COR-L47 (cell line): ENCODE results near the gene TOX2.

ENCODE experiments used
- DNase-seq: peaks from one replicate; lab custom pipeline; 2025; lab: John Stamatoyannopoulos, UW

The TOX2 gene

DNA sequence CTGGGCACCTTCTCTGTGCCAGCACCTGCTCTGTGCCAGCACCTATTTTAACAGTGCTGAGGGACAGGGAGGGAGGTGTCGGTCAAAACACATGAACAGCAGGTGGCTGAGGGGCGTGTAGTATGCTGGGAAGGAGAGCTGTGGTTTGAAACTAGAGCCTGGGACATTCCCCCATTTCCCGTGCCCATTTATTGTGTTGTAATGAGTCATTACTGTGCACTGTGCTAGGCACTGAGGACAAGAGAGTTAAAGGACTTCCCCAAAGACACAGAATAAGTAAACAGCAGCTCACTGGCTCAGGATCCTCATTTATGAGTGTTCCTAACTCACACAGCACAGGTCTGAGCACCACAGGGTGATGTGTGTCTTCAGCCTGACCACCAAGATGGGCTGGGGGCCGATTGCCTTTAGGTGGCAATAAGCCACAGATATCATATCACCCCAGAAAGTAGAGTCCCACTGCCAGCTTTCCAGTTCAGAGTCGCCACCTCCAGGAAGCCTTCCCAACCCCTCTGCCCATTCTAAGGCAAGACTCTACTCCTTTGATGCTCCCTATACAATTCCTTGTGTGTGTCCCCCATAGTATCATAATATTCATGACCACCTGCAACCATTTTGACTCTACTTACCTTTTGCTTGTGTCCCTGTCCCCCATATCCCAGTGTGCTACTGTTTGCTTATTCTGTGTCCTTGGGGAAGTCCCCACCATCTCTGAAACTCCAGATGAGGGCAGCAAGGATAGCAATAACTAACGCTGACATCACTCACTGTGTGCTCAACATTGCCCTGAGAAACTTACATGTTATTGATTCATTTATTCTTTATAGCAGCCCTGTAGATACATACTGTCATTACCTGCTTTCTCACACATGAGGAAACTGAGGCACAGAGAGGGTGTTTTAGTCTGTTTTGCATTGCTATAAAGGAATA, 87.3 kb downstream of the TOX2 start:
- DNase-seq = no peak

DNA sequence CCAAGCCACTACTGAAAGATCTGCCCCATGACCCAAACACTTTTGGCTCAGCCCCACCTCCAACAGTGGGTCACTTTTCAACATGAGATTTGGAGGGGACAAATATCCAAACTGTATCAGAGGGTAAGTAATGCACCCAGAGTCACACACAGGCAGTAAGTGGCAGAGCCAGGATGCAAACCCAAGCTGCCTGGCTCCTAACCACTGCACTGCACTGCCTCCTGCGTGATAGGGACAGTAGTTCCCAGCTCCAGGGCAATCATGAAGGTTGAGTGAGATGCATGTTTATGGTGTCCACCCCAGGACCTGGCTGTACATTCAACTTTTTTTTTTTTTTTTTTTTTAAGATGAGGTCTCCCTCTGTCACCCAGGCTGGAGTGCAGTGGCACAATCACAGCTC, 88.2 kb downstream of the TOX2 start:
- DNase-seq = no peak

DNA sequence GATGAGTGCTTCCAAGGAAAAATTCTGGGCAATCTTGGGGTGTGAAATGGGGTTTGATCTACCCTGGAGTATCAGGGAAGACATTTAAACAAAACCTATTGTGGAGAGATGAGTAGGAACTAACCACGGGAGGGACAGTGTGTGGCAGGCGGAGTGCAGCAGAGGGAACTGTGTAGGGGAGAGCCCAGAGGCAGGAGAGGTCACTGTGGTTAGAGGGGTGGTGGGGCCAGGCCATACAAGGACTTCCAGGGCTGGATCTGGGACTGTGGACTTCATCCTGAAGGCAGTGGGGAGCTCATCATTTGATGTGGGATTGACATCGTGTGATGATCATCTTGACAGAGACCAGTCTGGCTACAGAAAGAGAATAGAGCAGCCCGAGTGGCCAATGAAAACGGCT, 89.0 kb downstream of the TOX2 start:
- DNase-seq = no peak

DNA sequence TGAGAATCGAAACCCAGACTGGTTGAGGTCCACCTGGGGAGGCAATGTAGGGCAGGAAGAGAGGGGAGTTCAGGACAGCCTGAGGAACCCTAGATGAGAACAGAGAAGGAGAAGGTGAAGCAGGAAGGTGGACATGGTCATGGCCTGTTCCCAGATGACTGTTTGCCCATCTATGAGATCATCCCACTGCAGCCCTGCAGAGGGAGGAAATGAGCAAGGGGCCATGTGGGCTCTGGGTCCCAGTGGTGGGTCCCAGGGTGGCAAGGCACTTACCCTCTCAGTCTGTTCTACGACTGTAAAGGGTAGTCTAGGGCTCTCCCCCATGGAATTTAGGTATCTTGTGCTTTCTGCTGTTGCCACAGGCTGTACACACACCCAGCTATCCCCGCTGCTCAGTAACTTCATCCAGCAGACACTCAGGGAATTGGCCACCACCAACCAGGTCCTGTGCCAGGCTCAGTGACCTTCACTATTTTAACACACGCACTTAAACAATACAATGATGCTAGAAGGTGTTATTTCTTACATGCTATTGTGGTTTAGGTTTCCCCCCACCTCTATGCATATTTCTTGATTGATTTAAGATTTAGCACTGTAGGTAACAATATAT, 89.8 kb downstream of the TOX2 start:
- DNase-seq = no peak

DNA sequence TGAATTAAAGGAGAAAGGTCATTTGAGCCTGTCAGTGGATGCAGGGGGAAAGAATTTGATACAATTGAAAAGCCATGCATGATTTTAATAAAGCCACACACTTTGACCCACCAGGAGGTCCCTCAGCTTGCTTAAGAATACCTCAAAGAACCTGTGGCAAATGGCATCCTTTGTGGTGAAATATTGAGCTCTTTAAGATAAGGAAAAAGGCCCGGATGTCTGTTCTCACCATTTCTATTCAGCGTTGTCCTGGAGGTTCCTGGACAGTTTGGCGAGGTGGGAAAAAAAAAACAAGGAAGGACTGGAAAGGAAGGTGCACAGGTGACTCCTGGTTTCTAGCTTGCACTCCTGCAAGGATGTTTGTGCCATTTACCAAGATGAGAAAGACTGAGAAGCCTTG, 91.0 kb downstream of the TOX2 start:
- DNase-seq = no peak

DNA sequence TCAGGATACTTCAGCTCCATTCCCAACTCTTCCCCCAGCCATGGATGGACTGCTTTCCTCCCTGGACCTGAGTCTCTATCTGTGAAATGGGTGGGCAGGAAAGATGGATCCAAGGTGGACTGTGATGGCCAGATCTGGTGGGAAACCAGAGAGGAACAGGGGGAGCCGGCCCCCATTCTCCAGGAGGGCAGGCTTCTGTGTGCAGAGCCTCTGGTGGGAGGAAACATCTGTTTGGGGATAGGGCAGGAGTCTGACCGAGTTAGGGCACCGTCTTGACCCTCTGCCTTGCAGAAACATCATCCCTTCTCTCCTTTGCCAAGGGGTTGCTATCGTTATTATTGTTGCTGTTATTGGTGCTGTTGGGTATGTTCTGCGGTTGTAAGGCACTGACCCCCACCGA, 91.5 kb downstream of the TOX2 start:
- DNase-seq = no peak

DNA sequence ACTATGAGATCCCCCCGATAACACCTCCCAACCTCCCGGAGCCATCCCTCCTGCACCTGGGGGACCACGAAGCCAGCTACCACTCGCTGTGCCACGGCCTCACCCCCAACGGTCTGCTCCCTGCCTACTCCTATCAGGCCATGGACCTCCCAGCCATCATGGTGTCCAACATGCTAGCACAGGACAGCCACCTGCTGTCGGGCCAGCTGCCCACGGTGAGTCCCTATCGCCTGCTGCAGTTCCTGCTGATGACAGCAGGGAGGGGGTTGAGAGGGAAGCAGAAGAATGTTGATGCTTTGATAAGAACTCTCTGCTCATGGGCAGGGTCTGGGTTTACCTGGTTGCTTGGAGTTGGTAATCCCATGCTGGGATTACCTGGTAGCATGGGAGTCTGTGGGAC, 91.9 kb downstream of the TOX2 start:
- DNase-seq = no peak

DNA sequence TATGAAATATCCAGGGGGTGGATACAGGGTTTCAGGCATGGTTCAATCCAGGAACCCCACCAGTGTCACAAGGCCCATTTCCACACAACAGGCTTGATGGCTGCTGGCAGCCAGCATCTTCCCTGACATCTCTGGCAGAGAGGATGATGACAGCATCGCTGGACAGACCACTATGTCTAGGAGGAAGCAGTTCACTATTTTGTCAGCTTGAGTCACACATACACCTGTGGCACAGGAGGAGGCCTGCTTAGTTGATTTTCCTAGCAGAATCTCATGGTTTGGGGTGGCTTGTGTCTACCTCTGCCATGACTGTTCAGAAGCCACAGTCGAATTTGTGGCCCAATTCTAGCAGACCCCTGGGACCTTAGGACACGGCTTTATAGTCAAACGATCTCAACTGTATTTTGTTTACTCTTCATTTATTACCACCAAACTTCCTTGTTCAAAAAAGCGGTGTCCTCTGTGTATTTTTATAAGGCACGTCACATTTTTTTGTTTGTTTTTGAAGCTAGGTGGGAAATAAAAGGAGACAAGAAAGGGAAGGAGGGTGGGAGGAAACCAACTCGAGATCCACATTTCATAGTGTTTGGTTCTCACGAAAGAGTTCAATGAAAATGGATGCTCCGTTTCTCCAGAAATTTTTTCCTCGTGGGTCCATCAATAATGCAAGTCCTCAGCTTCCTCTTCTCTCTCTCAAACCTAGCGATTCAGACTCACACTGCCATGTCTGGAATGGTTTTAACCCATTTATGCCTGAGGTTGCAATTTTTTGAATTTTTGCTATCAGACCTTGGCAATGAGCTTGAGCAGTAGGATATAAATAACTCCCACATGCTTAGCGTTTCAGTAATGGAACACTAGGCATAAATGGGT, 94.4 kb downstream of the TOX2 start:
- no peak for DNase-seq

DNA sequence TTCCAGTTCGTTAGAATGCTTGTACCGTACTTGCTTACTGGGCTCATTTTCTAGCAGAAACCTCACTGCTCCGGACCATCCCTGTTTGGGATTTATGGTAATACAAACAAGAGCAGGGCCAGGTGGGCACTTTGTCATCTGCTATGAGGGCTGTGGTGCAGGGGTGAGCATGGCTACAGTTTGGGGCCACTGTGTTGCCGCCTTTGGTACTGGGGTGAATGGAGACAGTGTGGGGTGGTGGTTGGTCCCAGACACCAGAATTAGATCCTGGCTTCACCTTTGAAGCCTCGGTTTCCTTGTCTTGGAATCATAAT, 95.0 kb downstream of the TOX2 start:
- DNase-seq = no peak

DNA sequence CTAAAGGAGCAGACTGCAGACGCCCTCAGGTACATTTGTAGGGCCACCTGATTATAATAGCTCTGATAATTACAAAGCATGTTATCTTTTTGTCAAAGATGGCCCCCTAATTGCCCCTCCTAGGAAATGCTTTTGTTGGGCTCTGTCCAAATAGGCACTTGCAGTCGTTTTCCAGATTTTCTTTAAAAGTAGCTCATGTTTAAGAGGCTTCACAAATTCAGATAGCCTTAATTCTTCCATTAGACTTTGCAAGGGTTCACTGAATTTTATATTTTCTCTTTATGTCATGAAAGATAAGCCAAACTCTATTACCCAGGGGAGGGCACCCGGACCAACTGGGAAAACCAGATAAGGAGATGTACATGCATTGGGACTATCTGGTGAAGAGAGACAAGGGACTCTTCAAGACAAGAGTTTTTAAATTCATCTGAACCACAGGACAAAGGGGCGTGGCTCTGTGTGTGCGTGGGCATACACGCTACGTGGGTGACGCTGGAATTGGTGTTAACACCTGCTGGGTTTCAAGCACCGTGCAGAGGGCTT, 95.6 kb downstream of the TOX2 start:
- no peak for DNase-seq

DNA sequence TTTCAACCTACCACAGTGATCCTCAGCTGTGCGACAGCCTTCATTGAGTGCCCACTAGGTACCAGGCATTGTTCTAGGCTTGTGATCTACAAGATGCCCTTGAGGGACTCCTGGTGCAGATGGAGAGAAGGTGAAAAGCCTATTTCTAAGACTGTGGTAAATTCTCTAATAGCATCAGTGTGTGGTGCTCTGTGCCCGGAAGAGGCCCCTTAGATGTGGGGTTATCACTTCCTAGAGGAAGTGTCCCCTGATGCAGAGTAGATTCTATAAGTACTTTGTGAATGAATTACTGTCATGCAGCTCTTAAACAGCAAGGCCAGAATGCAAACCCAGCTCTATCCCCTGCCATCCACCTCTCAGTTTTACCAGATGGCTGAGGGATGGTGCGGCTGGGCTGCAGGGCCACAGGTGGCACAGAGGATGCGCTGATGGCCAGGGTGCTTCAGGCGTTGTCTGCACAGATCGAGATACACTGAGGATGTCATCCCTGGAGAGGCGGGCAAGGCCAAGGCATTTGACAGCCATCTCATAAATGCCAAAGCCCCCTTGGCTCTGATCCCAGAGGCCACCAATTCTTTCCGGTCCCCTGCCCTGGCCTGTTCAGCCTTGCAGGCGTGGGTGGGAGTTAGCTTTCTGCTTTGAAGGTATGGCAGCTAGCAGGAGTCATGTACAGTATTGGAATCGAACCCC, 96.7 kb downstream of the TOX2 start:
- DNase-seq = no peak

DNA sequence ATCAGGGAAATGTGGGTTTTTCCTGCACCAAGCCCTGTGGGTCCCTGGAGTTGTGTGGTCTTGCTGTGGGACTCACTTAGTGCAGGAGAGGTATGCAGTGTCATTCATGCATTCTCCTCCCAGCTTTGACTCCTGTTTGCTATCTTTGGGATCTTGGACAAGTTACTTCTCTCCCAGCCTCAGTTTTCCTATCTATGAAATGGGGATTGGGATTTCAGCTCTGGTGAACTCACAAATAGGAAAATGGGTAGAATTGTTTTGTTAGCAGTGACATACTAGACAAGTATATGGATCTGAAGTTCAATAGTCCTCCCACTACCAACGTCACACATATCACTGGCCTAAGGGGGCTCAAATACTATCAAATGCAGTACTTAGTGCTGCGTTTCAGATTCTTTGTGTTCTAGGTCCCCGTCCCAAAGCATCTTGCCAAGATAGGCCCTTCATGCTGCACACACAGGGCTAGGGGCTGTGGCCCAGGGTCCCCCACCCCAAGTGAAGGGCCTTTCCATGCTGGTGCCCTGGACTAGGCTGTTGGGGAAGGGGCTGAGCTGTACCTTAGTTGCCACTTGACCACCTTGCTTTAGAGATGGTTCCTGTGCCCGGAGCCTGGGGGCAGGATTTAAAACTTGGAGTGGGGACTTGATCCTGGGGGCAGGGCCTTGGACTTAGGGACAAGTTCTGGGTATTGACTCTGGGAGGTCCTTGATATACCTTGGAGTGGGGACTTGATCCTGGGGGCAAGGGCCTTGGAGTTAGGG, 98.0 kb downstream of the TOX2 start:
- DNase-seq = no peak

DNA sequence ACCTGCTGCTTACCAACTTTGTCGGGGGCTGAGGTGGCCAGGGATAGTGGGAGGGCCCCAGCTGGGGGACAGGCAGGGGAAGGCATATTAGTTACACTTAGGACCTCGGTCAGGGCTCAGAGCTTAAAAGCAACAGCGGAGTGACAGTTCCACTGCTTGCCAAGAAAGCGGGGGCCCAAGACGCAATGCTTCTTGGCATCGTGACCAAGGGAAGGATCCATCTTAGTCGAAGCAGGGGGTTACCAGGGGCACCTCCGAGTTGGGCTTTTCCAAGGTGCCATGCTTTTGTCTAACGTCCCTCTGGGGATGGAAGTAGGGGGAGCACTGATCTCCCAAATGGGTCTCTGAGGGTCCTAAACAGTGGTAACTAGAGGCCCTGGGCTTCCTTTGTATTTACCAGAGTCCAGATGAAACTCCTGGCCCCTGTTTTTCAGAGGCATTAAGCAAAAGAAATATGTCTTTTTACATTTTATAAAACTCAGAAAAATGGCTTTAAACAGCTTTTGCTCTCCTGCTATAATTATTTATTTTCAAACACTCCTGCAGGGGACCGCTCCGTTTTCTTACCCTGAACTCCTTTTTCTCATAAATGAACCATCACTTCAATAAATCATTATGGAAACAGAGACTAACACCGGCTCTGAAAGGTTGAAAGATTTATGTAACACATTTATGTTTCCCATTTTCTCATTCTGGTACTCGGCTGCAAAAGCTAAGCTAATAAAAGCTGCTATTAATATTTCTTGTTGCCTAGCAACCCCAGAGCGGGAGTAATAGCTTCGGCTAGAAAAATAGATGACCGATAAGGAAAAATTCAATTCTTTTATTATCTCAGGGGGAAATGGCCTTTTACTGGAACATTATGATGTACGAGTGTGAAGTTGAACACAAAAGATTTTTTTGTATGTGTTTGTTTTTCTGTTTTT, 100.4 kb downstream of the TOX2 start:
- DNase-seq = no peak

DNA sequence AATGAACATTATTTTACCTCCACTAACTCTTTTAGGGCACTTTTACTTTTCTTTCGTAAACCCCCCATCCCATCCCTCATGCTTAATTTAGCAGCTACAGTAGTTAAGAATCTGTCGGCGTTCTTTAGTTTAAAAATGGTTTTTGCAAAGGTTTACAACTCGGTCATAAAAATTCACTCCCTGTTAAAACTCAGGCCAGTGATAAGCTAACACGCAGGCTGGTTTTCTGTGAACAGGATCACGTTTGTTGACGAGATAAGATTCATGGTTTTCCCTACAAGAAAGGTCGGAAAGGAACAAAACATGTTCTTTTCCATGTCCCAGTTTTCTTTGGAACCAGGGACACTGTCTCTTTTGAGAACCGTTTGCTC, 101.1 kb downstream of the TOX2 start:
- DNase-seq = no peak

DNA sequence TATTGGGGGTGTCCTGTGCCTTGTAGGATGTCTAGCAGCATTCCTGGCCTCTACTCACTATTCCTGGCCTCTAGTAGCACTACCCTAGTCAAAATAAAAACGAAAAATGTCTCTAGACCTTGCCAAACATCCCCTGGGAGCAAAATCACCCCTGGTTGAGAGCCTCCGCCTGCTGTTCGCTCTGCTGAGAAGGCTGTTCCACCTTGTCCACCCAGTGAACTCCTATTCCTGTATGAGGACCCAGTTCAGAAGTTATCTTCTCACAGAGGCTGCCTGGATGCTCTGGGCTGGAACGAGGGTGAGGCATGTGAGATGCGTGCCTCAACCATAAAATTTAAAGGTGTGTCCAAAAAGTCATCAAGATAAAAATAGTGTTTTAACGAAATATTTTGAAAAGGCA, 101.9 kb downstream of the TOX2 start:
- DNase-seq = no peak

DNA sequence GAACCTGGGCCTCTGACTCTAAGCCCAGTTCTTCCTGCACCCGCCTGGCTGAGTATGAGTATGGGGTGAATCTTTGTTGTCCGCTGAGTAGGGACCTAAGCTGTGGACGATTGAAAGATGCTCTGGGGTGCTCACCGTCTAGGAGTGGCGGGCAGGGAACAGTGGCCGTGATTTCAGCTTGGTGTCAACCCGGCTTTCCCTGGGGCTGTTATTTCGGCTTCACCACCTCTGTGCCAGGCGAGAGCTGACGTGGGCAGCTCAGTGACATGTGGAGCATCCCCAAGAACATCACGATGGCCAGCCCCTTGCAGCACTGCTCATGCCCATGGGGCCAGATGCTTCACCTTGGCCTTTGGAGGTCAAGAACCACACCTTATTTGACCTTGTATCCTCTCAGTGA, 102.6 kb downstream of the TOX2 start:
- DNase-seq = no peak

DNA sequence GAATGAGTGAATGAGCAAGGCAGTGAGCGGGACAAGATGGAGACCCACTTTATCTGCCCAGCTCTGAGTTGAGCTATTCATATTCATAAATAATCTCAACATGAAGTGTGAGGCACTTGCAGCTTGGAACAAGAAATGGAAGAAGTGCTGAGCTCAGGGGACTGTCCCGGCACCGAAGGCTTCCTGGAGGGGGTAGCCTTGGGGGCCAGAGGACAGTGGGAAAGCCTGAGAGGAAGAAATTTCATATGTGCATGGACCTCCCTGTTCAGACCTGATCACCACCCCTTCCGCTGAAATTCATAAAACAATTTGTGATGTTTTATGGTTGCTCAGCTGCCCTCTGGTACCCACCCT, 103.2 kb downstream of the TOX2 start:
- no peak for DNase-seq

DNA sequence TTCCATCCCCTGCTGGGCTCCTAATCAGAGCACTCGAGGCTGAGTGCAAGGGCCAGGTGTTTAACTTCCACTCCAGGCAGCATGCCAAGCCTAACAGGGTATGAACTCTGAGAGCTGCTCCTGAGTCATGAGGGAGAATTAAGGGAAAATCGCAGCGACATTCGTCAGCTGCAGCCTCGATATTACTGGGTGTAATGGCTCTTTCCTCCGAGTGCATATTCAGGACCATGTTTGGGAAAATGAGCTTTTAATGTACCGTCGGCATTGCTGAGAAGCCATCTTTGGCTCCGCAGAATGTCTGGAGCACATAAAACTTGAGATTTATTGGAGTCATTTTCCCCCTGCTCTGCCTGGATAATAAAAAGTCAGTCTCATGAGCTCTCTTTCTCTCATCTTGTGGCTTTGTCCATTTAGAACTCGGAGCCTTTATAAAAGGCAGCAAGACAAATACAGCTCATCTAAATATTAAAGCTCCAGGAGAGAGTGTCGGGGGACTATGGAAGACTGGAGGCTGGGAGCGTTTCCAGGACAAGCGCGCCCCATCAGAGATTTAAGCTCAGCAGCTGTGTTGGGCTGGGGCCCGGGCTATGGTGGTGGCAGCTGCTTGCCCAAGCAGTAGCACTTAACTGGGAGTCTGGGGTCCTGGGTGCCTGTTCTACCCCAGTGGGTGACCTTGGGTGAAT, 103.7 kb downstream of the TOX2 start:
- DNase-seq = peak; percentile 86

DNA sequence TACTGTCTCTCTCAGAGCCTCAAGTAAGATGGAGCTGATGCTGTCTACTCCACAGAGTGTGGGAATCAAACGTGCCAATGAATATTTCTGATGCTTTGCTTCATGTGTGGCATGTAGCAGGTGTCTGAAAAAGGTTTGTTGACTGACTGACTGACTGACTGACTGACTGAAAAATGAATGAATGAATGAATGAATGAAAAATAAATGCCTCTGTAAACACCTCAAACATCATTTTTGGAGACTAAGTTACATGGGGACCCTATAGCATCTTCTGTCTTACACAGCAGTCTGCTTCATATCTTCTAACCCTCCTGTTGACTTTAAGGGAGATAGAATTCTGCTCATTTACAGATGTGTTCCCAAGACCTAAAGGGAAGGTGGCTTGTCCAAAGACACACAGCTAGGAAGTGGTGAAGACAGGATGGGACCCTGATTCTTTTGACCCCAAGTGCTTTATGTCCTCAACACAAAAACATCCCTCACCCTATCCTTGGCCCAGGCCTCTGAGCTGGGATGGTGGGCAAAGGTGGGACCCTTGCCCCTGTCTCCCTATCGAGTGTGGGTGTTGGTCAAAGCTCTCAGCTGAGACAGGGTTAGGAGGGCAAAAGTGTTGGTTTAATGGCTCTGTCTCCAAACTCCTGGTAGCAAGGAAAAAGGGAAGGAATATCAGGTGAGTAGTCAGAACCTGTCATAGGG, 104.4 kb downstream of the TOX2 start:
- no peak for DNase-seq
